Superior temporal gyrus (tissue), 1 donor: ENCODE data around the gene ZBTB20.

Source experiments
- DNase-seq: peaks from one replicate; pipeline ENCODE4 v3.0.0-alpha.2; 2016; ENCODE audit errors: extremely low spot score

The ZBTB20 gene

DNA sequence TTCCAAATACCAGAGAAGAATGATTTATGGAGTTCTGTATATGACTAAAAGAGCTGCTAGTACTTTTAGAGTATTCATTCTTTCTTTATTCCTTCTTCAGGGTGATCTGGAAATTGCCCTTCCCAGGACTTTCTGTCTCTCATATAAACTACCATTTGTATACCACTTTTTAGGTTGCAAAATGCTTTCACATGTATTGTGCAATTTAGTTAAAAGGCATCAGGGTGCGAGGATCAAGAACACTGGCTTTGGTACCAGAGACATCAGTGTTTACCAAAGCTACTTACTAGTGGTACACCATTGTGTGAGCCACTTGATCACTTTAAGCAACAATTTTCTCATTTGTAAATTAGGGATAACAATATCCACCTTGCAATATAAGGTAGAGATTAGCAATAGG, 601.9 kb downstream of the ZBTB20 start:
- DNase-seq: no peak

DNA sequence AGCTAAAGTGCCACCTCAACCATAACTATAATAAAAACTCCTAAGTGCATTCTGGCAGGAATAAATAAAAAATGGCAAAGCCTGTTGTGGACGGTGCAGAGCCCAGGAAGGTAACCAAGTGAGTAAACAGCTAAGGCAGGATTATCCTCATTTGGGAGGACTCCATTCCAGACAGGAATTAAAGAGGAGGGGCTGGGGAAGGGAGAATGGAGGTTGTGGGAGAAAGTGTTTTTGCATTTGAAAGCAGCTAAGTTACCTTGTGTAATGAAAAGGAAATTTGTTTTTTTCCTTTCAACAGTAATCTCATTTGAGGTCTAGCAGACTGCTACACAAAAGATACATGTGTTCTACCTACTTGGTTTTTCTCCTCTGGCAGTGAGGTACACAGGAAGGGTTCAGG, 604.7 kb downstream of the ZBTB20 start:
- no peak for DNase-seq

DNA sequence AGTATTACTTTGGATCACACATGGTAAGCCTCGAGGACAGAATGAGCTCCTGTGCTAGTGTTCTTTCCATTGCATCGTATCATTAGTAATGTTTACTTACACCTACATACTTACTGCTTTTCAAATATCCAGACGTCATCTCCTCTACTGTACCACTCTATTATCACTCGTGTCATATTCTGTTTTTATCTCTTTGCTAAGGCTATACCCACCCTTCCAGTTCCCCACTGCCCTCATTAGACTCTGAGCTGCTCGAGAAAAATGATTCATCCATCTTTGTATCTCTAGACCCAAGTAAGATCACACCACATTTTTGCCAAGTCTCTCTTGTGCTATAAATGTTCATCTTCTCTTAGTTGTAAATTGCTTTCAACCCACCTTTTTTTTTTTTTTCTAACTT, 607.6 kb downstream of the ZBTB20 start:
- no peak for DNase-seq

DNA sequence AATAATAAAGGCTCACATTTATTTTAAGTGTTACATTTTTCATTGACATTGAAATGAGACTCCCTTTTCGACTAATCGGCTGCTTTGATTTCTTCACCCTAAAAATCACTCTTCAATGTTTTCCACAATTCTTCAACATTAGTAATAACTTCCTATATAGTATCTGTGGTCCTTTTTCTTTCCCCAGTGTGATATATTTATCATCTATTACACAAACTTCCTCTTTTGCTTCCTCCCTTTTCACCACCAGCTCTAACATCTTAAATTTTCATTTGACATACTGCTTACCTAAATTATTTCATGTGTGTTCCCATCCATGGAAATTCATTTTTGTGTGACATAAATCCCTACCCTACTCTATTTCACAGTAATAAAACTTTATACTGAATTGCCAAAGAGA, 608.9 kb downstream of the ZBTB20 start:
- DNase-seq: no peak

DNA sequence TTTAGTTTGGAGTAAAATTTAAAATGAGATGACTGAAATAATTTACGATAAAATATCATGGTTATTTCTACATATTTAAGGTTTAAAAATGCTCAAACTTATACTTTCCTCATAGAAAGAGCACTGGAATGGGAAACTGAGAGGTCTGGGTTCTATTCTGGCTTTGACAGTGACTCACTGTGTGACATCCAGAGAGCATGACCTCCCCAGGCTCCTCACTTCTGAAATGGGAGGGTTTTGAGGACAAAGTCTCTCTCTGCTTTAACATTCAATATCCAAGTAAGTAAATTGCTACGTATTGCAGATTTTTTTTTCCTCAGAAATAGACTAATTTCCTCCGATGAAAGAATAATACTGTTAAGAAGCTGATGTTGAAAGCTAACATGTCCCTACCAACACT, 618.6 kb downstream of the ZBTB20 start:
- no peak for DNase-seq

DNA sequence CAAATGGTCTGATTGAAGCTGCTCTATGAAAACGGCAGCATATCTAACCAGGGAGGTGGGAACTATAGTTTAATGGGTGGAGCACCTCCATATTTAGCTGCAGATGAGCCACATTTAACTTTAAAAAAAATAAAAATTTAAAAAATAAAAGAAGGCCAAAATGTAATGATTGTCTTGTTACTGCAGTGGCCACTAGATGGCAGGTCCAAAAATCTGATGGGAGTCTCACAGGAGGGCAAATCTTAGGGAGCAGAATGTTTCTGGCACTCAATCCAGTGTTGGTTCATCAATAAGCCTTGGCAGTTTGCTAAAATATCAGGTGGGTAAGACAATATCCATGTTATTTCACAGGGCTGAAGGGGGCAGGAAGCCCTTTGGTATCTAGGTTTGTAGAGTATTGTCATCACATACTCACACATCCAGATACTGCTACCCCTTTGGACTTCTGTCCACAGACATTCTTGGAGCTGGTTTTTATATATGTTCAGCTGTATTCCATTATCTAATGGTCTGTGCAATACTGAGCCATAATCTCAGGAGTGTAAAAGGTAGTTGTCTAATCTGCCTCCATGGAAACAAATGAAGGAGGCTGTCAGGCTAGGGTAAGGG, 619.9 kb downstream of the ZBTB20 start:
- DNase-seq: no peak

DNA sequence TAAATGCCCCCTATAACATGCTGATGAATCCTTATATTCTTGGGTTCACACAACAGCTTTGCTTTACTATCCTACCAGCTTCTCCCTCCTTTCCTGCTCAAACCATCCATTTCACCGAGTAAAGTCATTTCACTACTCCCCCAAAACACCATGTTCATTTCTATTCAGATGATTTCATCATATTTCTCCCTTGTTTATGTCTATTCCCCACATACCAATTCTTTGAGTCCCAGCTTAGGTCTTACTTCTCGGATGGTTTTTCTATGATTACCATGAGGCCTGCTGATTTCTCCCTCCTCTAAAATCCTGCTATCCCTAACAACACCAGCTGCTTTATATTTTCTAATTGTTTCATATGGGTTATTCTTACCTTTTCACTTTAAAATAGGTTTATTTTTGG, 621.8 kb downstream of the ZBTB20 start:
- DNase-seq: no peak

DNA sequence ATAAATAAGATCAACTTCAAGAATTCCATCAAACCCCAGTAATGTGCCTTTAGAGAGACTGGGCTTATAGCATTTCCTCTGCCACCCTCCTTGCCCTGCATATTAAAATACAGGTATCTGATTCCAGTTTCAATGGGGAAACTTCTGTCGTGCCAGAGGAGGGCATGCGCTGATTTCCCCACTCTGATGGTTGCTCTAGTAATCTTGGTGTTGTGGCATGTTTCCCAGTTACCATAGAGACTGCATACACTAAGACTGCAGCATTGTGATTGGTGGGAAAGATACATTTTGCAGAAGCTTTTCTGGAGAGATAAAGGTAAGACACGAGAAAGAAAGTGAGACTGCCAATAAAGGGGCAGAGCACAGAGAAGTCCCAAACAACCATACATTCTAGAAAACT, 627.7 kb downstream of the ZBTB20 start:
- no peak for DNase-seq

DNA sequence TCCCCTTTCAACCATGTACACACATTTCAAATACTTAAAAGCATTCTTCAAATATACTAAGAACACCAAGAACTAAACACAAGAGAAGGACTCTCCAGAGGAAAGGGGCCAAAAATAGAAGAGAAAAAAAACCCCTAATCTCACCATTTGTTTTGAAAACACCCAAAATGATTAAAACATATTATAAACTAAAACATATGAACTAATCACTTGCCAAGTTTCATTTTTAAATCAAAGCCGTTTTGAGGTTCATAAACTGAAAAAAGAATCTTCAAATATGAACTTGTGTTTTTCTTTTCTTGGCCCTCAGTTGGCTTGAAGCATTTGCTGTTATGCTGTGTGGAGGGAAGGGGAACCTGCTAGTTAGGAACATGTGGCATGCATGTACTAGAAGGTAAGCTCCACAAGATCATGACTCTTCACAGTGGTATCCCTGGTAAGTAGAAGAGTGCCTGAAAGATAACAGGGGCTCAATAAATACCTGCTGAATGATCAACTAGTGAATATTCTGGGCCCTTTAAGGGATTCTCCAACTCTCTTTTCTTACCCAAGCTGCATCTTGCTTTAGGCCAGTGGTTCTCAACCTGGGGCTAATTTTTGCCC, 628.8 kb downstream of the ZBTB20 start:
- DNase-seq: no peak

DNA sequence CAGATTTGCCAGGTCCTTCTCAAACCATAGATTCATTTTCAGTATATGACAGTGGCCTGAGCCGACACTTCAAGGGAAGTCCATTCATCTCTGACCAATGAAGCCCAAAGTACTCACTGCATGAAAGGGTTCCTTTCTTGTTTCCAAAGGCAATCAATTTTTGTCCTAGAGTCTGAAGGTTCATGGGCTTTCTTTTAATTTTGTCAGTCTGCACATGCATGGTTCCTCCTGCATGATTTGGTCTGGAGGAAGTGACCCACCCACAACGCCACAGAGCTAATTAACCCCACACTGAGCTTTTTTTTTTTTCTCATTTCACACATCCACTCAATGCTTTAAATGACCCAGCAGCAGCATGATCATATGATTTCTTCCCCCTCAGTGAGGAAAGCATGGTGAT, 636.9 kb downstream of the ZBTB20 start:
- no peak for DNase-seq

DNA sequence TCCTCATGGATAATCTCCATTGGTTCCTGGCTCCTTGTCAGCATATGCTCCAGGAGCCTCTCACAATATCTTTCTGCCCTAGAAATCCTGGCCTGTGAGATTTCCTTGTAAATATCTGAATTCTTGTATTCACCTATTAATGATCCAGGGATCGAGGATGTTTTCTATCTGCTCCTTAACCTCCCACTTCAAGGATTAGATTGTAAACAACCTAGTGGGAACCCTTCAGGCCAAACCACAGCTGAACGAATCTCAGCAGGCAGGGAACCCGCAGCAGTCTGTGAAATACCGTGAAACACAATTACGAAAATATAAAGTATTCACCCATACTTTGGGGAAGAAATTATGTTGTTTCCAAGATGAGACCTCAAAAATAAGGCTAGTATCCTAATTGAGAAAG, 637.3 kb downstream of the ZBTB20 start:
- DNase-seq: no peak

DNA sequence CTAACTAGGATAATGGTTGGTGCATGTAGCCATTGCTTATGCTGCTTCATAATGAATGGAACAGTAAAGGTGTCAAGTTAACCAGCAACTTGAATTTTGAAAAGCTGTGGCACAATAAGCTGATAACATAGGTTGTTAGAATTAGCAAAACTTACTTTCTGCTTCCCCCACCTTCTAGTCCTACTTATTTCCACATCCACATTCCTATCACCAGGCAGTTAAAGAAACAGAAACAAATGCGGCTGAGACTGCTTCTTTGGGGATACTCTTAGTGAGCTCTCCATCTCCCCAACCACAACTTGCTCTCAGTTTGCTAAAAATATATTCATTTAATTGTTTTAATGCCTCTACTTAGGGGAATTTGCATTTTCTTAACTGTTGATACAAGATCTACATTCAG, 638.1 kb downstream of the ZBTB20 start:
- DNase-seq: no peak

DNA sequence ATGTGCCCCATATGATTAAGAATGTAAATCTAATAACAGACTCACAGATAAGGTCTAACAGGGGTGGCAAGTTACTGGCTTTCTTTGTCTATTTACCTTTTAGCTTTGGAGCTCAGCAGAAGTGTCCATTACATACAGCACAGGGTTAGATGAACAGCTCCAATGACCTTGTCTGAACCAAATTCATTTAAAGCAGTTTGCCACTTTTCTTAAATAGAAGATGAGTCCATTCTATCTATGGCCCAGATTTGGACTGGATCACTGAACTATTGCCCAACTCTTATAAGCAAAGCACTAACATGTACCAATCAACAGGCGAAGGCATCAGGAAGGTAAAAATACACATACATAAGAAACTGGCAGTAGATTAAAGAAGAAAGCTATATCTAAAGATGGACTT, 638.9 kb downstream of the ZBTB20 start:
- DNase-seq: no peak

DNA sequence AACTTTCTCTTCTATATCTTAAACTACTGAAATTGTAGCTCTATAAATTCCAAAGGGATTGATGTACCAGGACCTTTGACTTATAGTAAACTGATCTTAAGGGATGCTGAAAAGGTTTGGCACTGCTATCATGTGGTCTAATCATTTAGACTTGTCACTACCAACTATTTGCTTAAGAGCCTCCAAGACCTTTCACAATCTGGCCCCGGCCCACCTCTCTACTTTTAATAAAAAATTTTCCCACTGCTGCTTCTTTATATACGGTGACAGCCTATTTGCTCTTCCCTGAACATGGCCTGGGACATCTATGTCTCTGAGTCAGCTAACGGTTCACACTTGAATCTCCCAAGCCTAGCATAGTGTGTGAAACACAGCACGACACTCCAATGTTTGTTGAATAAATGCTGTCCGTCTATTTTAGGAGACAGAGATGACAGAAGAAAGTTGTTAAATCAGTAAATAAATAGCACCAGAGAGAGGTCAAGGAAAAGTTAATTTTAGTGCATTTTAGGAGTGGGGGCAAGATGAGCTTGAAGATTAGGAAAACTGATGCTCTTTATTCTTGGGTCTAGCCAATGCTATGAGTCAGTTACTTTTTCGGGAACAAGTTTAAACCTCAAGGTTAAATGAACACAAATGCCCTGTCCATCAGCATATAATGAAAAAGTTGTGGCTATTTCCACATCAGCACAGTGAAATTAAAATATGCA, 640.3 kb downstream of the ZBTB20 start:
- DNase-seq: no peak

DNA sequence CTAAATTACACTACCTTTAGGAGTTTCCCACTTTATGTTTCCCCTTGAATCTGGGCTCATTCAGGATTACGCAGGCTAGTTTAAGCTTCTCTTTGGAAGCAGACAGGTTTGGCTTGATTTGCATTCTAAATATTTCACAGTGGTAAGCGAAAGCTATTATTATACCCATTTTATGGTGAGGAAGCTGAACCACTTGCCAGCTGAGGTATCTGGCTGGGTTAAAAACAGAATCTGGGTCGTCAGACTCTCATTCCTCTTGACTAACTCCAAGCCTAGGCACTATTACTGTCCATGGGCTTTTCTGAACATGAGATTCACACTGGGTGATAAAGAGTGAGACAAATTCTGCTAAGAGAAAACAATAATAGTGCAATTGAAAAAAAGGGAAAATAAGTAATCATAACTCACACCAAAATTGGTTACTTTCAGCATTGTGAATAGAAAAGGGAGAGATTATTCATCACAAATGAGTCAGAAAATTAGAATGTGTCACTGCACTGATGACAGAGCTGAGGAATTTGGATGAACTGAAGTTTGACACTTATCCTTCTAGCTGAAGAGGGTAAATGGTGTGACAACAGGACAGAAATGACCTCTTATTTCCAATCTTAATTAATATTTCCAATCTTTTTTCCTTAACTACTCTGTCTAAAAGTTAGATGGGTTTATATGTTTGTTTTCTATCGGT, 642.0 kb downstream of the ZBTB20 start:
- DNase-seq: no peak

DNA sequence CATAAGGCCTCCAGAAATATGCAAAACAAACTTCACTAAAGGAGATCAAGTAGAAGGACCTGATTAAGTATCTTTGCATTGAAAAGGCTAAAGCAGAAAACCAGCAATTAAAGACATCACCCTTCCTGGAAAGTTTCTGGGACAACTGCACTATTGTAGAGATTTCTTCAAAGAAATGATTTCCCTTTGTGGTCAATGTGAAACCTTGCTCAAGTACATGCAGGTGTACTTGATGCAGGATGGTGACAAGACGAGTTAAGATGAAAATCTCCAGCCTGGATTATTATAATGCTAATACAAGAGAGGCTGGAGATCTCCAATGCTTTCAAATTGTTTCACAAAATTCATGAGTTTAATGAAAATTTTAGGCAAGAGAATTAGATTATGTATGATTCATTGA, 644.9 kb downstream of the ZBTB20 start:
- DNase-seq: no peak

DNA sequence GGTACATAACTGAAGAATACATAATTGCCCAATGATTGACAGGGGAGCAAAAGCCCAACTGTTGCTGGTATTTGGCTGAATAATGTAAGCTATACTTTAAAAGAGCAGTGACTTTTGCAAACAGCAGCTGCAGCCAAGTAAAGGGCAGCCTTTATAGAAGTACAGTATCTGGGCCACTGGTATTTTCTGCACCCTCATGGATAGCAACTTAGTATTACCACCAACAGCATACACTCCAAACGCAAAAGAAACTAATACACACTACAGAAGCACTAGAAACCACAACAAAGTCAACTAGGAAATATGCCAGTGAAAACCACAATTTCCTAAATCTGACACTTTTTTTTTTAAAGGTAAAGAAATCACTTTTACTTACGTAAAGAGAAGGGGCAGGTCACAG, 647.1 kb downstream of the ZBTB20 start:
- DNase-seq: no peak

DNA sequence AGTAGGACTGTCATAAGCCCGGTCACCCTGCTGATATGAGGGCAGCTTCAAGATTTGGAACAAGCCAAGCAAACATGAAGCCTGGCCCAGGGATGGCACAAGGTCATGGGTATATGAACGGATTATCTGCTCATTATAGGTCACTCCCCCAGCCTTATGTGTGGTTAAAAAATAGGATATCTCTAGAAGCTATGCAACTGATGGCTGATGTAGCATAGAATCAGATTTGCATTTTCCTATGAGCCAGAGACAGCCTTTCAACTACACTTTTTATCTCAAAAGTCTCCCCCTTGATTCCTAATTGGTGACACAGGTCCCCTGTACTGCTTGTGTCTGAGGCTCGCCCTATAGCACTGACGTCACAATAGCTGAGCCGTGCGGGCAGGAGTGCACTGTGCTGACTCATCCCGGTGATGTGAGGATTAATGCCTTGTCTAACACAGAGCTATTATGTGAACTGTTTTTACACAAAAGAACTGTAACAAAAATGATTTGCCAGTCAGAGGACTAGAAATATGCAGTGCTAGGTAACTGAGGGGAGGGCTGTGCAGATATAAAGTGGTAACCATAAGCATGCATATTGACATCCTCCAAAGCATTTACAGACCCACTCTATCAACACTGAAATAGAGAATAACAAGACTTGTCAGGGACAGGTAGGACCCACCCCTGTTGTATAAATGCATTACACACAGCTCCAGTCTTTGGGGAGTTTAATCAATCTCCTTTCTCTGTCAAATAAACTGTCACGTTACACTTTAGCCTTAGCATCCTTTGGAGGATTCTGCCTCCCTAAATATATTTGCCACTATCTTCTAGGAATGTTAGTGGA, 648.3 kb downstream of the ZBTB20 start:
- DNase-seq: no peak

DNA sequence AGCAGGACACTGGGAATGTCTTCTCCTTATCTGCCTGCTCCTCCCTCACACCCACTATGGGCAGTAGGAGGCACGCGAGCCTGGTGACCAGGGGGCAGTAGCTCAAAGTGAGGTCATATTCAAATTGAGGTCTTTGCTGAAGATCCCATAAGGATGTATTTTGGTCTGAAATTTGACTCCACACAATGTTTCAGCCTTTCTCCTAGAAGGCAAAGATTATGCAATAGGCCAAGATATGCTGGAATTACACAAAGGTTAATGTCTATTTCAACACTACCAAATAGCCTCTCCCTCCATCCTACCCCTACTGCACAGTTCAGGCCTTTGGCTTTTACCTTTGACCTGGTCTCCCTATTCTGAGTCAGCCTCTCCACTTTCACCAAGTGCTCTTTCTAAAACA, 650.2 kb downstream of the ZBTB20 start:
- DNase-seq: no peak

DNA sequence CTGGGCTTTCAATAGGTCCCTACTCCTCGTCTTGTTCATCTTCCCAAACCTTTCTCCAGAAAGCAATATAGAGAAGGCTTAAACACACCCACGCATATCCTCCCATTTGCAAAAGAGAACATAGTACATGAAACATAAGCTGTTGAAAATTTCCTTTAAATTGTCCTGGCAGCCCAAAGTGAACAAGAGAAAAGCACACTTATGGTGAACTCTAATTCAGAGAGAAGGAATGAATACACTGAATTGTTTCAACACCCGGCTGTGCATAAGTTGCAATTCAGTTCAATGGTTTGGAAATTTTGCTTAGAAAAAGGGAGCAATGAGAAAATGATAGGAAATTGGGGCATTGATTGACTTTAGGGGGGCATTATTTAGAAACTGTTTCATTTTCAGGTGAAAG, 650.6 kb downstream of the ZBTB20 start:
- DNase-seq: no peak

DNA sequence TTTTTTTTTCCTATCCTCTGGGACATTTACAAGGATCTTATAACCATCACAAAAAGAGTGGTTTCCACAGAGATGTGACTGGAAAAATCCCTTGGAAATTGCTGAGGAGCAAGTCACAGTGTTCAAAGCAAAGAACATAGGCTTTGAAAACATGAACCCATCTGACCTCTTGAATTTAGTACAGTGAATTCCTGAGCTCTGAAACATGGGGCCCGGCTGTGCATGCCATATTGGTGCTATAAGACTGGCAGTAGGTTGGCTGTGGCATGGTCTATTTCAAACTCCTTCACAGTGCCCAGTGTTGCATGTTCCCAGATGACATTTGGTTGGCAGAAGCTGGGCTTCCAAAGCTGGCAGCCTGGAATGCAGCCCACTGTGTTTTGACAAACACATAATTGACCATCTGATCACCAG, 651.1 kb downstream of the ZBTB20 start:
- no peak for DNase-seq

DNA sequence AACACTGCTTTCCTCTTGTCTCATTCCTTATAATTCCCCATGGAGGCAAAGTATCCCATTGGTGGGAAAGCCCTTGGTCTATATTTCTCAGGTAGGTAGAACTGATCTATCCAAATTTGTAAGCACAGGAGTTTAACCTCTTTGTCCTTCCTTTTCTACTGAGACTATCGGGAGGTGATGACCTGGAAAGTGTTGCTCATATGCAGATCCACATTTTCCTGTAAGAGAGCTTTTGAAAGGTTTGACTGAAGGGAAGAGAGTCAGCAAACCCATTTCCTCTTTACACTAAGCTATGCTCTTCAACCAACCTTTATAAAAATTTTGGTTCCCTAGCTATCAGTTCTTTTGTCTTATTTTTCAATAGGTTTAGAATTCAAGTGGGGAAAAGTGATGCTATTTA, 652.6 kb downstream of the ZBTB20 start:
- DNase-seq: no peak
